DND-41 (cell line): ENCODE measurements around the gene SCART1.
A peak's percentile ranks its signal among the peaks of the same experiment; 100 is the strongest.

ENCODE experiments used
- ATAC-seq: fragments of 200-7000 bp; cut with Tn5 transposase; 3 replicates; pipeline ENCODE4 v1.9.1; 2021; ENCODE audit warnings: low read depth; ENCODE audit not compliant: insufficient read depth
- DNase-seq: peaks from one replicate; pipeline ENCODE4 v3.0.0-alpha.2; 2020
- H2AFZ ChIP-seq: 2 replicates; pipeline ENCODE4 v1.6.0; 2012; ENCODE audit warnings: low read depth, low read length
- H3K27ac ChIP-seq: 2 replicates; pipeline ENCODE4 v1.5.1; 2012; ENCODE audit warnings: low read length, inconsistent platforms
- H3K27me3 ChIP-seq: fragments of 200-600 bp; sonication (generic); 2 replicates; pipeline ENCODE4 v1.6.0; 2012; ENCODE audit warnings: low read length, mild to moderate bottlenecking, inconsistent platforms; ENCODE audit not compliant: insufficient read depth, poor library complexity
- H3K36me3 ChIP-seq: 2 replicates; pipeline ENCODE4 v1.5.1; 2012; ENCODE audit warnings: low read length, inconsistent platforms; ENCODE audit not compliant: insufficient read depth
- H3K4me1 ChIP-seq: 2 replicates; pipeline ENCODE4 v1.5.1; 2012; ENCODE audit warnings: mild to moderate bottlenecking, low read length; ENCODE audit not compliant: insufficient read depth
- H3K4me2 ChIP-seq: 2 replicates; pipeline ENCODE4 v1.6.0; 2012; ENCODE audit warnings: mild to moderate bottlenecking, moderate library complexity, low read length, inconsistent platforms; ENCODE audit not compliant: insufficient read depth
- H3K4me3 ChIP-seq, 2 experiments: fragments of 200-600 bp in 1 of 2; shearing (Covaris generic) in 1 of 2; 2 replicates each; pipeline ENCODE4 v1.5.1; 2012 to 2016; ENCODE audit warnings: inconsistent platforms in 2 of 2, low read length in 2 of 2, mild to moderate bottlenecking in 2 of 2, low read depth in 1 of 2, moderate library complexity in 1 of 2
- H3K79me2 ChIP-seq: 2 replicates; pipeline ENCODE4 v1.6.0; 2012; ENCODE audit warnings: low read length, inconsistent platforms; ENCODE audit not compliant: insufficient read depth
- H3K9ac ChIP-seq: 2 replicates; pipeline ENCODE4 v1.6.0; 2012; ENCODE audit warnings: low read depth, mild to moderate bottlenecking, inconsistent platforms, low read length, moderate library complexity
- H3K9me3 ChIP-seq: 2 replicates; pipeline ENCODE4 v1.5.1; 2012; ENCODE audit warnings: low read length, moderate library complexity, mild to moderate bottlenecking, inconsistent platforms; ENCODE audit not compliant: insufficient read depth, severe bottlenecking
- H4K20me1 ChIP-seq: 2 replicates; pipeline ENCODE4 v1.6.0; 2012; ENCODE audit warnings: low read length; ENCODE audit not compliant: insufficient read depth
- EZH2 ChIP-seq: IDR thresholded peaks from 3 replicates; pipeline ENCODE4 v1.6.1; 2012; ENCODE audit warnings: borderline replicate concordance, low read depth, mild to moderate bottlenecking, moderate library complexity, low read length, inconsistent platforms; ENCODE audit not compliant: severe bottlenecking
- TF ChIP-seq, protein P1 (sequence below): IDR thresholded peaks from 2 replicates; pipeline ENCODE4 v1.5.1; 2012; ENCODE audit warnings: borderline replicate concordance, low read length, moderate library complexity, mild to moderate bottlenecking; ENCODE audit not compliant: poor library complexity, severe bottlenecking; ENCODE audit errors: extremely low read depth

The SCART1 gene

DNA sequence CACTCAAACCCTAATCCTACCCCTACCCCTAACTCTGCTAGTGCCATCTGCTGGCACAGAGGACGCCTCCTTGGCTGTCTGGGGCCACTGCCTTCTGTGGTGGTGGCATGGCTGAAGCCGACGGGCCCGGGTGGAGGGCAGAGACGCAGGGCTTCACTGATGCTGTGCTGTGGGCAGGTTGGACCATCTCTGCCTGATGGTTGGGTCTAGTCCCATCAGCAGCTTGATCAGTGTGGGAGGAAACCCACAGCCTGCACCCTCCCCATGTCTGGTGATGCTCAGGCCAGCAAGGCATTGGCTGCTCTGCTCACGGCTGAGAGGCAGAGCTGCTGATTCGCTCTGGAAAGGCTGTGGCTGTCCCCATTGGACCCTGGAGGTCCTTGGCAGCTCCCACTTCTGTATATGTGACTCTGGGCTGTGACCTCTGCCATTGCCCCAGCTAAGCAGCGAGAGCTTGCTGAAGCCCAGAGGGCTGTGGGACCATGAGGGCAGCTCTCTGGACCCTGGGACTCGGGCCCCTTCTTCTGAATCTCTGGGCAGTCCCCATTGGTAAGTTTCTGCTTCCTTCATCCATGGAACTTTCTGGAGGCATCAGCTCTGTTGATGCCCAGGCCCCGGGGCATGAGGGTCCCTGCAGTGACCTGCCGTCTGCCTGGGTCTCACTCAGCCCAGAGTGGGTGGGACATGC, at the start of gene SCART1:
TSS of gene SCART1 (plus strand) at position 430 of the 688 bp plus-strand sequence. CDS start at position 483, 53 bp downstream.
- H2AFZ ChIP-seq, result no peak within 1 kb of the TSS
- peaks cover 3% of the 10 kb centered on the region for H3K9me3 ChIP-seq

DNA sequence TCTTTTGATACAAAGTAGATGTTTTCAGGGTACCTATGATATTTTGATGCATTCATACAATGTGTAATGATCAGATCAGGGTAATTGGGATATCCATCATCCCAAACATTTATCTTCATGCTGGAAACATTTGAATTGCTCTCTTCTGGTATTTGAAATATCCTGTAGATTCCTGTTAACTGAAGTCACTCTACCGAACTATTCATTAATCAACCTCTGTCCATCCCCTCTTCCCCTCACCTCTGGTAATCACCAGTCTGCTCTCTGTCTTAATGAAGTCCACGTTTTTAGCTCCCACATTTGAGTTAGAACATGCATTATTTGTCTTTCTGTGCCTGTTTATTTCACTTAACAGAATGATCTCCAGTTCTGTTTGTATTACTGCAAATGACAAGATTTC, 48.5 kb upstream of the SCART1 start:
- no peak overlapping the region for H3K9ac ChIP-seq
- H3K4me1 ChIP-seq, result no peaks in the 10 kb centered on the region
- H3K27ac ChIP-seq, result no peak overlapping the region
- no peaks in the 10 kb centered on the region for H3K27me3 ChIP-seq
- peaks cover 26% of the 10 kb centered on the region for H3K9me3 ChIP-seq
- peaks cover 96% of the 10 kb centered on the region for H3K36me3 ChIP-seq
- peaks cover 74% of the 10 kb centered on the region for H3K79me2 ChIP-seq
- no peak overlapping the region for H3K4me2 ChIP-seq
- no peak overlapping the region for H2AFZ ChIP-seq
- DNase-seq, result no peak
- H3K4me3 ChIP-seq, result no peak overlapping the region
- H4K20me1 ChIP-seq, result peaks cover 8% of the 10 kb centered on the region; the same call in 1 of the 2 replicates
- TF ChIP-seq, protein P1, sequence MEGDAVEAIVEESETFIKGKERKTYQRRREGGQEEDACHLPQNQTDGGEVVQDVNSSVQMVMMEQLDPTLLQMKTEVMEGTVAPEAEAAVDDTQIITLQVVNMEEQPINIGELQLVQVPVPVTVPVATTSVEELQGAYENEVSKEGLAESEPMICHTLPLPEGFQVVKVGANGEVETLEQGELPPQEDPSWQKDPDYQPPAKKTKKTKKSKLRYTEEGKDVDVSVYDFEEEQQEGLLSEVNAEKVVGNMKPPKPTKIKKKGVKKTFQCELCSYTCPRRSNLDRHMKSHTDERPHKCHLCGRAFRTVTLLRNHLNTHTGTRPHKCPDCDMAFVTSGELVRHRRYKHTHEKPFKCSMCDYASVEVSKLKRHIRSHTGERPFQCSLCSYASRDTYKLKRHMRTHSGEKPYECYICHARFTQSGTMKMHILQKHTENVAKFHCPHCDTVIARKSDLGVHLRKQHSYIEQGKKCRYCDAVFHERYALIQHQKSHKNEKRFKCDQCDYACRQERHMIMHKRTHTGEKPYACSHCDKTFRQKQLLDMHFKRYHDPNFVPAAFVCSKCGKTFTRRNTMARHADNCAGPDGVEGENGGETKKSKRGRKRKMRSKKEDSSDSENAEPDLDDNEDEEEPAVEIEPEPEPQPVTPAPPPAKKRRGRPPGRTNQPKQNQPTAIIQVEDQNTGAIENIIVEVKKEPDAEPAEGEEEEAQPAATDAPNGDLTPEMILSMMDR, result no peak
- no peak for TF ChIP-seq EZH2
- no peak for ATAC-seq

More for the DNA sequence above, at the start of gene SCART1:
- no peaks in the 10 kb centered on the region for H3K79me2 ChIP-seq
- DNase-seq (no peak), ATAC-seq (peak; percentile 35; the same call in 1 of the 3 replicates)
- no peak within 1 kb of the TSS for H3K4me2 ChIP-seq
- TF ChIP-seq, protein P1, result peak; percentile 11
- TF ChIP-seq EZH2, result no peak
- H3K4me1 ChIP-seq, result no peaks in the 10 kb centered on the region
- H3K27ac ChIP-seq, result no peak within 1 kb of the TSS
- H3K9ac ChIP-seq, result no peak within 1 kb of the TSS
- H4K20me1 ChIP-seq, result no peaks in the 10 kb centered on the region
- H3K36me3 ChIP-seq, result no peaks in the 10 kb centered on the region
- no peaks in the 10 kb centered on the region for H3K27me3 ChIP-seq
- H3K4me3 ChIP-seq, result no peak within 1 kb of the TSS

DNA sequence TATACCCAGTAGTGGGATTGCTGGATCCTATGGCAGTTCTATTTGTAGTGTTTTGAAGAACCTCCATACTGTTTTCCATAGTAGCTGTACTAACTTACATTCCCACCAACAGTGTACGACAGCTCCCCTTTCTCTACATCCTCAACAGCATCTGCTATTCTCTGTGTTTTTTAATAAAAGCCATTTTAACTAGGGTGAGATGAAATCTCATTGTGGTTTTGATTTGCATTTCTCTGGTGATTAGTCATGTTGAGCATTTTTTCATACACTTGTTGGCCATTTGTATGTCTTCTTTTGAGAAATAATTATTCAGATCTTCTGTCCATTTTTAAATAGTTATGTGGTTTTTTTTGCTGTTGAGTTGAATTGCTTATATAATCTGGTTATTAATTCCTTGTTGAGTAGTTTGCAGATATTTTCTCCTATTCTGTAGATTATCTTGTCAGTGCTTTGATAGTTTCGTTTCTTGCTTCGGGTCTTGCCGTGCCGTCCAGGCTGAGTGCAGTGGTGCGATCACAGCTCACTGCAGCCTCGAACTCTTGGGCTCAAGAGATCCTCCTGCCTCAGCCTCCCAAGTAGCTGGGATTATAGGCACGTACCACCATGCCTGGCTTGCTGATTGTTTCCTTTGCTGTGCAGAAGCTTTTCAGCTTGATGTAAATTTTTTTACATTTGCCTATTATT, 47.8 kb upstream of the SCART1 start:
- TF ChIP-seq, protein P1, result no peak
- TF ChIP-seq EZH2, result no peak
- H4K20me1 ChIP-seq, result peaks cover 8% of the 10 kb centered on the region; the same call in 1 of the 2 replicates
- peaks cover 33% of the 10 kb centered on the region for H3K9me3 ChIP-seq
- H3K27me3 ChIP-seq, result no peaks in the 10 kb centered on the region
- peaks cover 75% of the 10 kb centered on the region for H3K79me2 ChIP-seq
- no peak overlapping the region for H2AFZ ChIP-seq
- no peak for DNase-seq
- no peak overlapping the region for H3K27ac ChIP-seq
- no peak overlapping the region for H3K4me2 ChIP-seq
- peaks cover 96% of the 10 kb centered on the region for H3K36me3 ChIP-seq
- H3K4me3 ChIP-seq, result no peak overlapping the region
- no peak for ATAC-seq
- no peak overlapping the region for H3K9ac ChIP-seq
- H3K4me1 ChIP-seq, result no peaks in the 10 kb centered on the region
